HepG2 (cell line): ENCODE data around the gene CD7. TPM values are rescaled to one million over a fixed set of nuclear protein-coding genes. Genes with fewer than 3 reads are reported as not detected.

Experiments
- AGO1 ChIP-seq: fragments of 200-400 bp; formaldehyde crosslinking; IDR thresholded peaks from 2 replicates; pipeline ENCODE4 v1.6.1; 2017; ENCODE audit warnings: mild to moderate bottlenecking, low read depth, low read length, moderate library complexity; ENCODE audit not compliant: poor library complexity, severe bottlenecking
- AGO2 ChIP-seq: fragments of 200-400 bp; formaldehyde crosslinking; optimal IDR thresholded peaks from 2 replicates; pipeline ENCODE3; 2017; ENCODE audit warnings: mild to moderate bottlenecking, low read depth, low read length, moderate library complexity
- CENPBD1 ChIP-seq: sonication (generic); formaldehyde crosslinking; IDR thresholded peaks from 2 replicates; pipeline ENCODE4 v1.8.0; 2022; ENCODE audit warnings: missing genetic modification reagents, low read depth, mild to moderate bottlenecking, borderline replicate concordance
- GPN1 ChIP-seq: sonication (generic); formaldehyde crosslinking; IDR thresholded peaks from 2 replicates; pipeline ENCODE4 v1.5.1; 2020; ENCODE audit warnings: missing genetic modification reagents, borderline replicate concordance
- HOXA7 ChIP-seq: sonication (generic); formaldehyde crosslinking; IDR thresholded peaks from 2 replicates; pipeline ENCODE4 v1.8.1; 2022; ENCODE audit warnings: mild to moderate bottlenecking, missing genetic modification reagents, moderate library complexity
- KDM5B ChIP-seq: sonication (generic); formaldehyde crosslinking; IDR thresholded peaks from 2 replicates; pipeline ENCODE4 v1.4.0; 2020; ENCODE audit warnings: missing genetic modification reagents, mild to moderate bottlenecking, borderline replicate concordance
- MAFF ChIP-seq: IDR thresholded peaks from 2 replicates; pipeline ENCODE4 v1.6.1; 2011; ENCODE audit warnings: low read depth, low read length, improper control_type of control experiment
- MBNL3 ChIP-seq: fragments of 250-450 bp; sonication (Bioruptor Pico); conservative IDR thresholded peaks from 2 replicates; pipeline ENCODE4 v1.8.0; 2022; ENCODE audit warnings: mild to moderate bottlenecking, inconsistent platforms
- PLSCR1 ChIP-seq: sonication (generic); formaldehyde crosslinking; IDR thresholded peaks from 2 replicates; pipeline ENCODE4 v1.5.0; 2020; ENCODE audit warnings: missing genetic modification reagents, mild to moderate bottlenecking, borderline replicate concordance
- REL ChIP-seq: sonication (generic); formaldehyde crosslinking; conservative IDR thresholded peaks from 2 replicates; pipeline ENCODE4 v1.8.0; 2022; ENCODE audit warnings: mild to moderate bottlenecking, missing genetic modification reagents, moderate library complexity
- SATB2 ChIP-seq: sonication (generic); formaldehyde crosslinking; IDR thresholded peaks from 2 replicates; pipeline ENCODE4 v1.5.0; 2020; ENCODE audit warnings: missing genetic modification reagents
- SIX1 ChIP-seq: sonication (generic); formaldehyde crosslinking; IDR thresholded peaks from 2 replicates; pipeline ENCODE4 v1.4.0; 2020; ENCODE audit warnings: missing genetic modification reagents, borderline replicate concordance
- TP53 ChIP-seq: sonication (generic); formaldehyde crosslinking; conservative IDR thresholded peaks from 2 replicates; pipeline ENCODE4 v1.4.0; 2020; ENCODE audit warnings: missing genetic modification reagents
- XRCC5 ChIP-seq: fragments of 200-400 bp; formaldehyde crosslinking; optimal IDR thresholded peaks from 2 replicates; pipeline ENCODE3; 2017; ENCODE audit warnings: mild to moderate bottlenecking, low read length
- ZBTB49 ChIP-seq: sonication (generic); formaldehyde crosslinking; IDR thresholded peaks from 2 replicates; pipeline ENCODE4 v1.4.0; 2020; ENCODE audit warnings: missing genetic modification reagents, borderline replicate concordance
- ZKSCAN8 ChIP-seq: IDR thresholded peaks from 2 replicates; pipeline ENCODE4 v1.6.1; 2016; ENCODE audit warnings: borderline replicate concordance, missing genetic modification reagents, missing compliant biosample characterization
- ZNF138 ChIP-seq: sonication (generic); formaldehyde crosslinking; IDR thresholded peaks from 2 replicates; pipeline ENCODE4 v1.5.0; 2020; ENCODE audit warnings: mild to moderate bottlenecking, low read depth, missing genetic modification reagents
- ZNF20 ChIP-seq: sonication (generic); formaldehyde crosslinking; IDR thresholded peaks from 2 replicates; pipeline ENCODE4 v1.4.0; 2020; ENCODE audit warnings: mild to moderate bottlenecking, moderate library complexity, missing genetic modification reagents
- ZNF260 ChIP-seq: sonication (generic); formaldehyde crosslinking; IDR thresholded peaks from 2 replicates; pipeline ENCODE4 v1.4.0; 2020; ENCODE audit warnings: missing genetic modification reagents, low read depth, mild to moderate bottlenecking, borderline replicate concordance
- ZNF780A ChIP-seq: sonication (generic); formaldehyde crosslinking; IDR thresholded peaks from 2 replicates; pipeline ENCODE4 v1.8.0; 2022; ENCODE audit warnings: mild to moderate bottlenecking, missing genetic modification reagents, moderate library complexity
- ZNF891 ChIP-seq: sonication (generic); formaldehyde crosslinking; IDR thresholded peaks from 2 replicates; pipeline ENCODE4 v1.5.0; 2020; ENCODE audit warnings: mild to moderate bottlenecking, missing genetic modification reagents
- ZZZ3 ChIP-seq: sonication (generic); formaldehyde crosslinking; IDR thresholded peaks from 2 replicates; pipeline ENCODE4 v1.4.0; 2020; ENCODE audit warnings: missing genetic modification reagents, mild to moderate bottlenecking, borderline replicate concordance
- polyA plus RNA-seq, 8 experiments: library from polyadenylated mRNA; depleted of rRNA in 3 of 8; stranded (reverse) in 7 of 8; unstranded in 1 of 8; fragments of >200 nt; fragmentation: Illumina TruSeq in 4 of 8; extraction: Trizol in 4 of 8; gene quantifications; 2 replicates each; pipeline versions ENCODE4 v1.2.1 to v1.2.3, GENCODE V29; 2011 to 2016; ENCODE audit warnings: low read depth in 4 of 8, missing spikeins in 1 of 8, mixed read lengths in 1 of 8; ENCODE audit not compliant: insufficient read depth in 1 of 8
- total RNA-seq, 5 experiments: library from RNA; depleted of rRNA; stranded (reverse); fragments of >200 nt; fragmentation: Illumina TruSeq; extraction: Trizol; gene quantifications; 2 replicates each; pipeline ENCODE4 v1.2.3, GENCODE V29; 2016; ENCODE audit warnings: low read depth in 1 of 5
- TF ChIP-seq, protein P1 (sequence below): sonication (generic); formaldehyde crosslinking; IDR thresholded peaks from 2 replicates; pipeline ENCODE4 v1.5.0; 2020; ENCODE audit warnings: mild to moderate bottlenecking, missing genetic modification reagents, borderline replicate concordance

CD7 gene
- total and polyA plus RNA-seq, 2 of the 13 experiments (the other 11 are each of a cell fraction or from before 2014, with no cell fraction given): 67.6 to 76.4 TPM

DNA sequence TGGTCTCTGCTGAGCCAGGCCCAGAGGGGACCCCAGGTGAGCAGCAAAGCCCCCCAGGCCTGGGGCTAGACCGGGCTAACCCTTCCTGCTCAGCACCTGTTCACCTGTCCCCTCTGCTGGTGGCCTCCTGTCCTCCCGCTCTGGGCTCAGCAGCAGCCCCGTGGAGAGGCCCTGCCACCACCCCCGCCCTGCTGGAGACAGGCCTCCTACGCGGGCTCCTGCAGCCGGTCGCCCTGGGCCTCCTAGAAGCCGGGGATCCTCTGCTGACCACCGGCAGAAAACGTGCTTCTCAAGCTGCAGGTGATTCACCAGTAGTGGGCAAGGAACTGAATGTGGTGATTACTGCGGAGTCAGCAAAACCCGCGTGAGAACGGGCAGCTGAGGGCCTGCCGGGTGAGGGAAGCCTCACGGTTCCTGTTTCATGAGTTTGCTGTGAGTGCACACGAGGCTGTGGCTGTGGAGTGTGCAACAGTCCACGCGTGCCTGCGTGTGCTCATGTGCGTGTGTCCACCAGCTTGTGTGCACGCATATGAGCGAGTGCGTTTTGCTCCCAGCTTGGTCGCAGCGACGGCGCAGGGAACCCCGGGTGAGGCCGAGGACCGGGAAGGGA, 15.4 kb upstream of the CD7 start (continued):
- no peak for TF ChIP-seq PLSCR1 (CRISPR knock-in tag)
- no peak for TF ChIP-seq TP53
- no peak for TF ChIP-seq REL (CRISPR knock-in tag)
- no peak for TF ChIP-seq ZZZ3 (CRISPR knock-in tag)
- TF ChIP-seq ZNF780A (CRISPR knock-in tag): no peak
- peak; percentile 100 for TF ChIP-seq MAFF
- TF ChIP-seq ZNF891: peak; percentile 65
- TF ChIP-seq MBNL3 (CRISPR knock-in tag): no peak
- TF ChIP-seq SATB2 (CRISPR knock-in tag): no peak
- TF ChIP-seq ZNF138 (CRISPR knock-in tag): no peak
- TF ChIP-seq CENPBD1 (CRISPR knock-in tag): no peak
- TF ChIP-seq ZNF260 (CRISPR knock-in tag): no peak
- TF ChIP-seq, protein P1, sequence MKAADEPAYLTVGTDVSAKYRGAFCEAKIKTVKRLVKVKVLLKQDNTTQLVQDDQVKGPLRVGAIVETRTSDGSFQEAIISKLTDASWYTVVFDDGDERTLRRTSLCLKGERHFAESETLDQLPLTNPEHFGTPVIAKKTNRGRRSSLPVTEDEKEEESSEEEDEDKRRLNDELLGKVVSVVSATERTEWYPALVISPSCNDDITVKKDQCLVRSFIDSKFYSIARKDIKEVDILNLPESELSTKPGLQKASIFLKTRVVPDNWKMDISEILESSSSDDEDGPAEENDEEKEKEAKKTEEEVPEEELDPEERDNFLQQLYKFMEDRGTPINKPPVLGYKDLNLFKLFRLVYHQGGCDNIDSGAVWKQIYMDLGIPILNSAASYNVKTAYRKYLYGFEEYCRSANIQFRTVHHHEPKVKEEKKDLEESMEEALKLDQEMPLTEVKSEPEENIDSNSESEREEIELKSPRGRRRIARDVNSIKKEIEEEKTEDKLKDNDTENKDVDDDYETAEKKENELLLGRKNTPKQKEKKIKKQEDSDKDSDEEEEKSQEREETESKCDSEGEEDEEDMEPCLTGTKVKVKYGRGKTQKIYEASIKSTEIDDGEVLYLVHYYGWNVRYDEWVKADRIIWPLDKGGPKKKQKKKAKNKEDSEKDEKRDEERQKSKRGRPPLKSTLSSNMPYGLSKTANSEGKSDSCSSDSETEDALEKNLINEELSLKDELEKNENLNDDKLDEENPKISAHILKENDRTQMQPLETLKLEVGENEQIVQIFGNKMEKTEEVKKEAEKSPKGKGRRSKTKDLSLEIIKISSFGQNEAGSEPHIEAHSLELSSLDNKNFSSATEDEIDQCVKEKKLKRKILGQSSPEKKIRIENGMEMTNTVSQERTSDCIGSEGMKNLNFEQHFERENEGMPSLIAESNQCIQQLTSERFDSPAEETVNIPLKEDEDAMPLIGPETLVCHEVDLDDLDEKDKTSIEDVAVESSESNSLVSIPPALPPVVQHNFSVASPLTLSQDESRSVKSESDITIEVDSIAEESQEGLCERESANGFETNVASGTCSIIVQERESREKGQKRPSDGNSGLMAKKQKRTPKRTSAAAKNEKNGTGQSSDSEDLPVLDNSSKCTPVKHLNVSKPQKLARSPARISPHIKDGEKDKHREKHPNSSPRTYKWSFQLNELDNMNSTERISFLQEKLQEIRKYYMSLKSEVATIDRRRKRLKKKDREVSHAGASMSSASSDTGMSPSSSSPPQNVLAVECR (CRISPR knock-in tag): peak; percentile 19; the same call in 1 of the 2 replicates
- TF ChIP-seq KDM5B (CRISPR knock-in tag): peak; percentile 54; the same call in 1 of the 2 replicates
- peak; percentile 58 for TF ChIP-seq AGO1
- TF ChIP-seq SIX1 (CRISPR knock-in tag): no peak
- no peak for TF ChIP-seq XRCC5
- no peak for TF ChIP-seq ZKSCAN8
- no peak for TF ChIP-seq ZNF20 (CRISPR knock-in tag)
- TF ChIP-seq GPN1: no peak
- TF ChIP-seq HOXA7: no peak
- TF ChIP-seq ZBTB49 (CRISPR knock-in tag): no peak
- peak; percentile 36 for TF ChIP-seq AGO2
